Myometrial cell (primary cell): ENCODE data around the gene AEBP2. TPM values are rescaled to one million over a fixed set of nuclear protein-coding genes. Genes with fewer than 3 reads are reported as not detected.

ENCODE experiments used
- total RNA-seq: library from RNA; depleted of rRNA; stranded (reverse); fragments of >200 nt; gene quantifications from 2 replicates; pipeline ENCODE4 v1.2.3, GENCODE V29; 2015

The AEBP2 gene, protein sequence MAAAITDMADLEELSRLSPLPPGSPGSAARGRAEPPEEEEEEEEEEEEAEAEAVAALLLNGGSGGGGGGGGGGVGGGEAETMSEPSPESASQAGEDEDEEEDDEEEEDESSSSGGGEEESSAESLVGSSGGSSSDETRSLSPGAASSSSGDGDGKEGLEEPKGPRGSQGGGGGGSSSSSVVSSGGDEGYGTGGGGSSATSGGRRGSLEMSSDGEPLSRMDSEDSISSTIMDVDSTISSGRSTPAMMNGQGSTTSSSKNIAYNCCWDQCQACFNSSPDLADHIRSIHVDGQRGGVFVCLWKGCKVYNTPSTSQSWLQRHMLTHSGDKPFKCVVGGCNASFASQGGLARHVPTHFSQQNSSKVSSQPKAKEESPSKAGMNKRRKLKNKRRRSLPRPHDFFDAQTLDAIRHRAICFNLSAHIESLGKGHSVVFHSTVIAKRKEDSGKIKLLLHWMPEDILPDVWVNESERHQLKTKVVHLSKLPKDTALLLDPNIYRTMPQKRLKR
- 7.1 and 7.2 TPM in 2 replicates for total RNA-seq

GRCh38 chr12:19439059-19440018, at the start of gene AEBP2:
AEBP2 (plus strand) TSS chr12:19439492; CDS start chr12:19439700, 208 bp downstream.

